HepG2 (cell line): ENCODE results near the gene TEX22. TPM values are rescaled to one million over a fixed set of nuclear protein-coding genes. Genes with fewer than 3 reads are reported as not detected.
A peak's percentile ranks its signal among the peaks of the same experiment; 100 is the strongest.

Experiments
- ARNT ChIP-seq: fragments of 450-650 bp; IDR thresholded peaks from 2 replicates; pipeline ENCODE4 v1.6.1; 2017
- ARNTL ChIP-seq: sonication (generic); formaldehyde crosslinking; IDR thresholded peaks from 2 replicates; pipeline ENCODE4 v1.4.0; 2020; ENCODE audit warnings: mild to moderate bottlenecking, missing genetic modification reagents
- CBX5 ChIP-seq: sonication (generic); formaldehyde crosslinking; IDR thresholded peaks from 2 replicates; pipeline ENCODE4 v1.4.0; 2020; ENCODE audit warnings: missing genetic modification reagents, borderline replicate concordance
- DNMT1 ChIP-seq: sonication (generic); formaldehyde crosslinking; IDR thresholded peaks from 2 replicates; pipeline ENCODE4 v1.5.1; 2020; ENCODE audit warnings: mild to moderate bottlenecking, missing genetic modification reagents
- HIVEP1 ChIP-seq: sonication (generic); formaldehyde crosslinking; IDR thresholded peaks from 2 replicates; pipeline ENCODE4 v1.4.0; 2020; ENCODE audit warnings: mild to moderate bottlenecking, missing genetic modification reagents
- HNRNPK ChIP-seq: fragments of 200-400 bp; formaldehyde crosslinking; IDR thresholded peaks from 2 replicates; pipeline ENCODE4 v1.6.1; 2018; ENCODE audit warnings: low read length, low read depth, moderate library complexity, mild to moderate bottlenecking; ENCODE audit not compliant: poor library complexity, severe bottlenecking
- KAT7 ChIP-seq: IDR thresholded peaks from 2 replicates; pipeline ENCODE4 v1.6.1; 2018; ENCODE audit warnings: borderline replicate concordance, missing compliant biosample characterization
- NAIF1 ChIP-seq: sonication (generic); formaldehyde crosslinking; IDR thresholded peaks from 2 replicates; pipeline ENCODE4 v1.5.0; 2020; ENCODE audit warnings: mild to moderate bottlenecking, missing genetic modification reagents, borderline replicate concordance
- NFE2 ChIP-seq: sonication (generic); formaldehyde crosslinking; IDR thresholded peaks from 2 replicates; pipeline ENCODE4 v1.4.0; 2020; ENCODE audit warnings: missing genetic modification reagents
- NFKB2 ChIP-seq: sonication (generic); formaldehyde crosslinking; IDR thresholded peaks from 2 replicates; pipeline ENCODE4 v1.4.0; 2020; ENCODE audit warnings: missing genetic modification reagents, borderline replicate concordance
- NR1H2 ChIP-seq: sonication (generic); formaldehyde crosslinking; IDR thresholded peaks from 2 replicates; pipeline ENCODE4 v1.8.1; 2022; ENCODE audit warnings: low read depth, missing genetic modification reagents, borderline replicate concordance
- ONECUT2 ChIP-seq: sonication (generic); formaldehyde crosslinking; IDR thresholded peaks from 2 replicates; pipeline ENCODE4 v1.4.0; 2020; ENCODE audit warnings: missing genetic modification reagents
- PRMT3 ChIP-seq: sonication (generic); formaldehyde crosslinking; IDR thresholded peaks from 2 replicates; pipeline ENCODE4 v1.8.1; 2022; ENCODE audit warnings: low read depth, mild to moderate bottlenecking, moderate library complexity, missing genetic modification reagents, borderline replicate concordance
- RNF219 ChIP-seq: sonication (generic); formaldehyde crosslinking; IDR thresholded peaks from 2 replicates; pipeline ENCODE4 v1.5.0; 2020; ENCODE audit warnings: mild to moderate bottlenecking, missing genetic modification reagents
- TBX3 ChIP-seq: fragments of 450-650 bp; IDR thresholded peaks from 2 replicates; pipeline ENCODE4 v1.6.1; 2017; ENCODE audit warnings: antibody characterized with exemption, mild to moderate bottlenecking, inconsistent platforms, borderline replicate concordance
- THAP11 ChIP-seq: IDR thresholded peaks from 2 replicates; pipeline ENCODE4 v1.6.1; 2016; ENCODE audit warnings: missing biosample characterization, missing genetic modification reagents
- U2AF1 ChIP-seq: fragments of 200-400 bp; formaldehyde crosslinking; optimal IDR thresholded peaks from 2 replicates; pipeline ENCODE3; 2017; ENCODE audit warnings: mild to moderate bottlenecking, low read depth, low read length
- YEATS2 ChIP-seq: sonication (generic); formaldehyde crosslinking; IDR thresholded peaks from 2 replicates; pipeline ENCODE4 v1.4.0; 2020; ENCODE audit warnings: missing genetic modification reagents, borderline replicate concordance
- ZNF232 ChIP-seq: sonication (generic); formaldehyde crosslinking; IDR thresholded peaks from 2 replicates; pipeline ENCODE4 v1.4.0; 2020; ENCODE audit warnings: missing genetic modification reagents, borderline replicate concordance
- ZNF547 ChIP-seq: sonication (generic); formaldehyde crosslinking; IDR thresholded peaks from 2 replicates; pipeline ENCODE4 v1.5.1; 2020; ENCODE audit warnings: mild to moderate bottlenecking, missing genetic modification reagents
- ZNF850 ChIP-seq: sonication (generic); formaldehyde crosslinking; conservative IDR thresholded peaks from 2 replicates; pipeline ENCODE4 v1.9.0; 2021; ENCODE audit warnings: mild to moderate bottlenecking, missing genetic modification reagents
- polyA plus RNA-seq, 8 experiments: library from polyadenylated mRNA; depleted of rRNA in 3 of 8; stranded (reverse) in 7 of 8; unstranded in 1 of 8; fragments of >200 nt; fragmentation: Illumina TruSeq in 4 of 8; extraction: Trizol in 4 of 8; gene quantifications; 2 replicates each; pipeline versions ENCODE4 v1.2.1 to v1.2.3, GENCODE V29; 2011 to 2016; ENCODE audit warnings: low read depth in 4 of 8, missing spikeins in 1 of 8, mixed read lengths in 1 of 8; ENCODE audit not compliant: insufficient read depth in 1 of 8
- total RNA-seq, 5 experiments: library from RNA; depleted of rRNA; stranded (reverse); fragments of >200 nt; fragmentation: Illumina TruSeq; extraction: Trizol; gene quantifications; 2 replicates each; pipeline ENCODE4 v1.2.3, GENCODE V29; 2016; ENCODE audit warnings: low read depth in 1 of 5
- TF ChIP-seq, protein P1 (sequence below): sonication (generic); formaldehyde crosslinking; IDR thresholded peaks from 2 replicates; pipeline ENCODE4 v1.5.0; 2020; ENCODE audit warnings: mild to moderate bottlenecking, missing genetic modification reagents, moderate library complexity

The TEX22 gene
- total and polyA plus RNA-seq, 2 of the 13 experiments (the other 11 are each of a cell fraction or from before 2014, with no cell fraction given): 0.07 to 0.27 TPM

- no peak for TF ChIP-seq ZNF232 (CRISPR knock-in tag)
- no peak for TF ChIP-seq HNRNPK
- no peak for TF ChIP-seq NFE2
- TF ChIP-seq ARNTL (CRISPR knock-in tag): no peak
- TF ChIP-seq THAP11: 0 out of 2 replicates have a peak, but pooled peaks have one; percentile 28
- no peak for TF ChIP-seq DNMT1 (CRISPR knock-in tag)
- no peak for TF ChIP-seq PRMT3 (CRISPR knock-in tag)
- TF ChIP-seq ARNT: no peak
- no peak for TF ChIP-seq TBX3
- no peak for TF ChIP-seq NAIF1
- TF ChIP-seq, protein P1, sequence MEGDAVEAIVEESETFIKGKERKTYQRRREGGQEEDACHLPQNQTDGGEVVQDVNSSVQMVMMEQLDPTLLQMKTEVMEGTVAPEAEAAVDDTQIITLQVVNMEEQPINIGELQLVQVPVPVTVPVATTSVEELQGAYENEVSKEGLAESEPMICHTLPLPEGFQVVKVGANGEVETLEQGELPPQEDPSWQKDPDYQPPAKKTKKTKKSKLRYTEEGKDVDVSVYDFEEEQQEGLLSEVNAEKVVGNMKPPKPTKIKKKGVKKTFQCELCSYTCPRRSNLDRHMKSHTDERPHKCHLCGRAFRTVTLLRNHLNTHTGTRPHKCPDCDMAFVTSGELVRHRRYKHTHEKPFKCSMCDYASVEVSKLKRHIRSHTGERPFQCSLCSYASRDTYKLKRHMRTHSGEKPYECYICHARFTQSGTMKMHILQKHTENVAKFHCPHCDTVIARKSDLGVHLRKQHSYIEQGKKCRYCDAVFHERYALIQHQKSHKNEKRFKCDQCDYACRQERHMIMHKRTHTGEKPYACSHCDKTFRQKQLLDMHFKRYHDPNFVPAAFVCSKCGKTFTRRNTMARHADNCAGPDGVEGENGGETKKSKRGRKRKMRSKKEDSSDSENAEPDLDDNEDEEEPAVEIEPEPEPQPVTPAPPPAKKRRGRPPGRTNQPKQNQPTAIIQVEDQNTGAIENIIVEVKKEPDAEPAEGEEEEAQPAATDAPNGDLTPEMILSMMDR (CRISPR knock-in tag): peak; percentile 98
- TF ChIP-seq YEATS2 (CRISPR knock-in tag): 0 out of 2 replicates have a peak, but pooled peaks have one; percentile 24
- no peak for TF ChIP-seq HIVEP1 (CRISPR knock-in tag)
- TF ChIP-seq RNF219 (CRISPR knock-in tag): no peak
- TF ChIP-seq ZNF850 (CRISPR knock-in tag): no peak
- TF ChIP-seq ZNF547: no peak
- TF ChIP-seq CBX5: no peak
- no peak for TF ChIP-seq NR1H2 (CRISPR knock-in tag)
- TF ChIP-seq ONECUT2 (CRISPR knock-in tag): no peak
- no peak for TF ChIP-seq U2AF1
- TF ChIP-seq KAT7: no peak
- TF ChIP-seq NFKB2: no peak
These were observed 46.2 kb upstream of the TEX22 start (continued) for GRCh38 chr14:105351920-105352851.
